OCI-LY3 (cell line): ENCODE measurements around the gene STK32C.

Experiments used
- EZH2phosphoT487 ChIP-seq: fragments of 200-600 bp; shearing (Covaris generic); IDR thresholded peaks from 2 replicates; pipeline ENCODE4 v1.6.1; 2018; ENCODE audit warnings: antibody characterized with exemption, mixed run types, low read depth
- TF ChIP-seq, protein P1 (sequence below): fragments of 200-600, 300-600 bp; sonication (generic); IDR thresholded peaks from 2 replicates; pipeline ENCODE4 v1.5.1; 2014; ENCODE audit warnings: antibody characterized with exemption, low read length, low read depth

DNA sequence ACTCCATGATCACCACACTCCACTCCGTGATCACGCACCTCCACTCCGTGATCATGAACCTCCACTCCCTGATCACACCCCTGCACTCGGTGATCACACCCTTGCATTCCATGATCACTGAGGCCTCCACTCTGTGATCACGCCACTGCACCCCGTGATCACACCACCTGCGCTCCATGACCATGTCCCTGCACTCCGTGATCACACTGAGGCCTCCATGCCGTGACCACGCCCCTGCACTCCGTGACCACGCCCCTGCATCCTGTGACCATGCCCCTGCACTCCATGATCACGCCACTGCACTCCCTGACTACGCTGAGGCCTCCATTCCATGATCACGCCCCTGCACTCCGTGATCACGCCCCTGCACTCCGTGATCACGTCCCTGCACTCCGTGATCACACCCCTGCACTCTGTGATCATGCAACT, 27.1 kb downstream of the STK32C start:
- TF ChIP-seq, protein P1, sequence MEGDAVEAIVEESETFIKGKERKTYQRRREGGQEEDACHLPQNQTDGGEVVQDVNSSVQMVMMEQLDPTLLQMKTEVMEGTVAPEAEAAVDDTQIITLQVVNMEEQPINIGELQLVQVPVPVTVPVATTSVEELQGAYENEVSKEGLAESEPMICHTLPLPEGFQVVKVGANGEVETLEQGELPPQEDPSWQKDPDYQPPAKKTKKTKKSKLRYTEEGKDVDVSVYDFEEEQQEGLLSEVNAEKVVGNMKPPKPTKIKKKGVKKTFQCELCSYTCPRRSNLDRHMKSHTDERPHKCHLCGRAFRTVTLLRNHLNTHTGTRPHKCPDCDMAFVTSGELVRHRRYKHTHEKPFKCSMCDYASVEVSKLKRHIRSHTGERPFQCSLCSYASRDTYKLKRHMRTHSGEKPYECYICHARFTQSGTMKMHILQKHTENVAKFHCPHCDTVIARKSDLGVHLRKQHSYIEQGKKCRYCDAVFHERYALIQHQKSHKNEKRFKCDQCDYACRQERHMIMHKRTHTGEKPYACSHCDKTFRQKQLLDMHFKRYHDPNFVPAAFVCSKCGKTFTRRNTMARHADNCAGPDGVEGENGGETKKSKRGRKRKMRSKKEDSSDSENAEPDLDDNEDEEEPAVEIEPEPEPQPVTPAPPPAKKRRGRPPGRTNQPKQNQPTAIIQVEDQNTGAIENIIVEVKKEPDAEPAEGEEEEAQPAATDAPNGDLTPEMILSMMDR: no peak
- no peak for TF ChIP-seq EZH2phosphoT487
